CD4-positive, alpha-beta T cell treated with Interferon alpha-2 for 1 hour (primary cell): ENCODE results near the gene MRPL22.
"Not testable (repeated sequence)": the region's sequence is repeated elsewhere in the genome, so short reads cannot be mapped to it uniquely, and the experiment has no call there.

Experiments used
- DNase-seq, 2 donors: peaks; one replicate each; pipeline ENCODE4 v3.0.0-alpha.2; 2020 to 2022

The MRPL22 gene

GRCh38 chr5:154999865-155000264, 59.0 kb downstream of the MRPL22 start:
- DNase-seq = no peak

- DNase-seq = no peak
Measured at GRCh38 chr5:155001523-155001922, 60.6 kb downstream of the MRPL22 start.

- not testable (repeated sequence) for DNase-seq
Measured at GRCh38 chr5:155002722-155003121, 61.8 kb downstream of the MRPL22 start.

- peak in 1 of 2 donors; percentile 11 for DNase-seq
Measured at GRCh38 chr5:155004138-155004744, 63.4 kb downstream of the MRPL22 start.

- not testable (repeated sequence) for DNase-seq
Measured at GRCh38 chr5:155006265-155006664, 65.4 kb downstream of the MRPL22 start.

GRCh38 chr5:155008669-155009068, 67.8 kb downstream of the MRPL22 start:
- no peak for DNase-seq

- DNase-seq = no peak
Measured at GRCh38 chr5:155010881-155011280, 70.0 kb downstream of the MRPL22 start.

GRCh38 chr5:155013526-155013925, 72.7 kb downstream of the MRPL22 start, which contains the start of gene KIF4B:
KIF4B (plus strand) TSS chr5:155013755; CDS start chr5:155013860, 105 bp downstream.
- no peak for DNase-seq

- no peak for DNase-seq
Measured at GRCh38 chr5:155015239-155015638, 74.4 kb downstream of the MRPL22 start.

GRCh38 chr5:155017610-155018009, 76.7 kb downstream of the MRPL22 start:
- DNase-seq = no peak
